ENCODE data around the gene VSTM2L. TPM values are rescaled to one million over a fixed set of nuclear protein-coding genes. Genes with fewer than 3 reads are reported as not detected.

Gene VSTM2L
- polyA plus RNA-seq, 1 of the 3 experiments (the other 2 are of a cell fraction) = 5.1 TPM

DNA sequence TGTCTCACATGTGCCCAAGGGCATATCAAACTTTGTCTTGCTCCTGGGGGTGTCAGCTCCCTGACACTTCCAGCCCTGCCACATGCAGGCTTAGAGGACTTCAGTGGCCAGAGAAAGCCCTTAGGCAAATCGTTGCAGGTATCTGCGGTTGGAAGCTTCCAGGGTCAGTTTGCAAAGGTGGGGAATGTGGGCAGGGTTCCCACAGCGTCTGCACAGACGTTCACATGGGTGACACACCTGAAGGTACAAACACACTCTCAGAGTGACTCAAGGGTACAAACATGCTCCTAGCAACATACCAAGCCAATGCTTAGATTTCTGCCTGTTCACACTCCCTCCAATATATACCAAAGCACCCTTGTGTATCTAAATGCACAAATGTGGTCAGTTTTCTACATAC, 30.0 kb downstream of the VSTM2L start (continued):
- TF ChIP-seq RXRA (IDR thresholded peaks at IDR 0.05; ENCODE audit: borderline replicate concordance, low read depth) = no peak

DNA sequence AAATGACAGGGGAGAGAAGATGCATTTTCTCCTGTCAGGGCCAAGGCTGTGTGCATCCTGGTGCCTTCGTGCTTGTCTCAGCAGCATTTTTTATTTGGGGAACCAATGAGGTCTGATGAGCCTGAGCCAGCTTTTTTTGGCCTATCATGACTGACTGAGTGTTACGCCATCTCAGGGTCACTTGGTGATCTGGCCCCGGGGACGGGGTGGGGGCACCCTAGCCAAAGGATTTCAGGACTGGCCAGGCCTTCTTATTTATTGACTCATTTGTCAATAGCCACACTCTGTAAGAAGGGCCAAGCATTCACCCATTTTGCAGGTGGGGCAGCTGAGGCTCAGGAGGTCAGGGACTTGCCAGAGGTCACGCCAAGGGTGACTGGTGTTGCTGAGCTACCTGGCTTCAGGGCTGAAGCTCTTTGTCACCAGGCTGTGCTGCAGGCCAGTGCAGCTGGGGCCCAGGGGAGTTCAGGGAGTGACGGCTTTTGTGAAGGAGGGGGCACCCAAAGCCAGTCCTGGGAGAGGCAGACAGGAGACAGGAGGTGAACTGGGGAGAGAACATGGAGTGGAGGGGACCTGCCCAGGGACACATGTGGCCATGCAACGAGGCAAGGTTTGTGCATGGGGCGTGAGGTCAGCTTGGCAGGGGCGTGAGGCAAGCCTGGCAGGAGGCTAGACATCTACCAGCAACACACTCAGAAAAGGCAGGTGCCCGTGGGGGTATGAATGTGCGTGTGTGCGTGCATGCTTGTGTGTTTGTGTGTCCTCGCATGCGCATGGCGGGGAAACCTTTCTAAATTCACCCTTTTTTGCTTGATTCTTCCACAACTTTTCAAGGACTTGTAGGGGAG, 31.1 kb downstream of the VSTM2L start:
- H3K4me3 ChIP-seq (ENCODE audit: low read depth in 2 of 2, low read length in 1 of 2) = no peak overlapping the region
- H3K9me2 ChIP-seq = no peaks in the 10 kb centered on the region
- no peak overlapping the region for H3K9ac ChIP-seq
- peaks cover 8% of the 10 kb centered on the region; the same call in 1 of the 2 replicates for H3K27me3 ChIP-seq (ENCODE audit: insufficient read depth)
- TF ChIP-seq GABPA (IDR thresholded peaks at IDR 0.05; ENCODE audit: low read depth) = no peak
- no peak for TF ChIP-seq FOXJ3 (CRISPR knock-in tag; IDR thresholded peaks at IDR 0.05)
- TF ChIP-seq TEAD4 (IDR thresholded peaks at IDR 0.05; ENCODE audit: borderline replicate concordance, insufficient read depth) = no peak
- no peak for TF ChIP-seq NFIC (IDR thresholded peaks at IDR 0.05; ENCODE audit: borderline replicate concordance)
- no peak for TF ChIP-seq RAD21 (IDR thresholded peaks at IDR 0.05; ENCODE audit: low read length)
- TF ChIP-seq CHD2 (IDR thresholded peaks at IDR 0.05; ENCODE audit: low read length, partially characterized antibody) = no peak
- TF ChIP-seq YY1 (IDR thresholded peaks at IDR 0.05; ENCODE audit: low read depth) = no peak
- TF ChIP-seq RCOR1 (IDR thresholded peaks at IDR 0.05; ENCODE audit: low read length) = no peak
- TF ChIP-seq MEF2A (IDR thresholded peaks at IDR 0.05; ENCODE audit: borderline replicate concordance, low read depth) = no peak
- TF ChIP-seq, protein P1, sequence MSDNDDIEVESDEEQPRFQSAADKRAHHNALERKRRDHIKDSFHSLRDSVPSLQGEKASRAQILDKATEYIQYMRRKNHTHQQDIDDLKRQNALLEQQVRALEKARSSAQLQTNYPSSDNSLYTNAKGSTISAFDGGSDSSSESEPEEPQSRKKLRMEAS (IDR thresholded peaks at IDR 0.05; ENCODE audit: low read depth) = no peak
- TF ChIP-seq, protein P2, sequence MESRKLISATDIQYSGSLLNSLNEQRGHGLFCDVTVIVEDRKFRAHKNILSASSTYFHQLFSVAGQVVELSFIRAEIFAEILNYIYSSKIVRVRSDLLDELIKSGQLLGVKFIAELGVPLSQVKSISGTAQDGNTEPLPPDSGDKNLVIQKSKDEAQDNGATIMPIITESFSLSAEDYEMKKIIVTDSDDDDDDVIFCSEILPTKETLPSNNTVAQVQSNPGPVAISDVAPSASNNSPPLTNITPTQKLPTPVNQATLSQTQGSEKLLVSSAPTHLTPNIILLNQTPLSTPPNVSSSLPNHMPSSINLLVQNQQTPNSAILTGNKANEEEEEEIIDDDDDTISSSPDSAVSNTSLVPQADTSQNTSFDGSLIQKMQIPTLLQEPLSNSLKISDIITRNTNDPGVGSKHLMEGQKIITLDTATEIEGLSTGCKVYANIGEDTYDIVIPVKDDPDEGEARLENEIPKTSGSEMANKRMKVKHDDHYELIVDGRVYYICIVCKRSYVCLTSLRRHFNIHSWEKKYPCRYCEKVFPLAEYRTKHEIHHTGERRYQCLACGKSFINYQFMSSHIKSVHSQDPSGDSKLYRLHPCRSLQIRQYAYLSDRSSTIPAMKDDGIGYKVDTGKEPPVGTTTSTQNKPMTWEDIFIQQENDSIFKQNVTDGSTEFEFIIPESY (IDR thresholded peaks at IDR 0.05; ENCODE audit: borderline replicate concordance, low read depth) = no peak
- TF ChIP-seq SMC3 (IDR thresholded peaks at IDR 0.05; ENCODE audit: low read depth, low read length) = no peak
- no peak for TF ChIP-seq NRF1 (IDR thresholded peaks at IDR 0.05; ENCODE audit: low read depth, low read length)
- TF ChIP-seq JUND (IDR thresholded peaks at IDR 0.05) = no peak
- no peak for TF ChIP-seq SIN3A (IDR thresholded peaks at IDR 0.05; ENCODE audit: borderline replicate concordance, low read depth, low read length)
- TF ChIP-seq GATA2 (CRISPR knock-in tag; IDR thresholded peaks at IDR 0.05) = no peak
- TF ChIP-seq, protein P3, sequence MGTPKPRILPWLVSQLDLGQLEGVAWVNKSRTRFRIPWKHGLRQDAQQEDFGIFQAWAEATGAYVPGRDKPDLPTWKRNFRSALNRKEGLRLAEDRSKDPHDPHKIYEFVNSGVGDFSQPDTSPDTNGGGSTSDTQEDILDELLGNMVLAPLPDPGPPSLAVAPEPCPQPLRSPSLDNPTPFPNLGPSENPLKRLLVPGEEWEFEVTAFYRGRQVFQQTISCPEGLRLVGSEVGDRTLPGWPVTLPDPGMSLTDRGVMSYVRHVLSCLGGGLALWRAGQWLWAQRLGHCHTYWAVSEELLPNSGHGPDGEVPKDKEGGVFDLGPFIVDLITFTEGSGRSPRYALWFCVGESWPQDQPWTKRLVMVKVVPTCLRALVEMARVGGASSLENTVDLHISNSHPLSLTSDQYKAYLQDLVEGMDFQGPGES (IDR thresholded peaks at IDR 0.05; ENCODE audit: low read depth, low read length) = no peak
- TF ChIP-seq, protein P4, sequence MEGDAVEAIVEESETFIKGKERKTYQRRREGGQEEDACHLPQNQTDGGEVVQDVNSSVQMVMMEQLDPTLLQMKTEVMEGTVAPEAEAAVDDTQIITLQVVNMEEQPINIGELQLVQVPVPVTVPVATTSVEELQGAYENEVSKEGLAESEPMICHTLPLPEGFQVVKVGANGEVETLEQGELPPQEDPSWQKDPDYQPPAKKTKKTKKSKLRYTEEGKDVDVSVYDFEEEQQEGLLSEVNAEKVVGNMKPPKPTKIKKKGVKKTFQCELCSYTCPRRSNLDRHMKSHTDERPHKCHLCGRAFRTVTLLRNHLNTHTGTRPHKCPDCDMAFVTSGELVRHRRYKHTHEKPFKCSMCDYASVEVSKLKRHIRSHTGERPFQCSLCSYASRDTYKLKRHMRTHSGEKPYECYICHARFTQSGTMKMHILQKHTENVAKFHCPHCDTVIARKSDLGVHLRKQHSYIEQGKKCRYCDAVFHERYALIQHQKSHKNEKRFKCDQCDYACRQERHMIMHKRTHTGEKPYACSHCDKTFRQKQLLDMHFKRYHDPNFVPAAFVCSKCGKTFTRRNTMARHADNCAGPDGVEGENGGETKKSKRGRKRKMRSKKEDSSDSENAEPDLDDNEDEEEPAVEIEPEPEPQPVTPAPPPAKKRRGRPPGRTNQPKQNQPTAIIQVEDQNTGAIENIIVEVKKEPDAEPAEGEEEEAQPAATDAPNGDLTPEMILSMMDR (IDR thresholded peaks at IDR 0.05) = no peak
- TF ChIP-seq, protein P5, sequence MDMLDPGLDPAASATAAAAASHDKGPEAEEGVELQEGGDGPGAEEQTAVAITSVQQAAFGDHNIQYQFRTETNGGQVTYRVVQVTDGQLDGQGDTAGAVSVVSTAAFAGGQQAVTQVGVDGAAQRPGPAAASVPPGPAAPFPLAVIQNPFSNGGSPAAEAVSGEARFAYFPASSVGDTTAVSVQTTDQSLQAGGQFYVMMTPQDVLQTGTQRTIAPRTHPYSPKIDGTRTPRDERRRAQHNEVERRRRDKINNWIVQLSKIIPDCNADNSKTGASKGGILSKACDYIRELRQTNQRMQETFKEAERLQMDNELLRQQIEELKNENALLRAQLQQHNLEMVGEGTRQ (IDR thresholded peaks at IDR 0.05; ENCODE audit: borderline replicate concordance, low read depth, low read length) = no peak
- H4K20me1 ChIP-seq (ENCODE audit: insufficient read depth) = no peaks in the 10 kb centered on the region
- 74% methylated on average over 15 of the region's 15 CpGs for WGBS (ENCODE audit: low lambda C conversion rate)
- no peaks in the 10 kb centered on the region for H3K79me2 ChIP-seq (ENCODE audit: insufficient read depth)
- POLR2A ChIA-PET = no interaction called here
- no peaks in the 10 kb centered on the region for H3K36me3 ChIP-seq (replicated peaks in 1 of 2; ENCODE audit: control insufficient read depth in 1 of 2, insufficient read depth in 2 of 2, low read length in 1 of 2)
- CTCF ChIA-PET = interaction anchor here (1.0 to 1.4 kb wide), 3 partner anchors 19 to 57 kb away, joined by 3 read pairs; no protein-coding TSS in a partner anchor
- H3K4me1 ChIP-seq (ENCODE audit: control insufficient read depth in 1 of 2, insufficient read depth in 2 of 2, low read depth in 1 of 2, low read length in 1 of 2) = peaks cover 0 to 9% of the 10 kb centered on the region in 2 experiments; a peak in 1 of 4 replicates
- H3F3A ChIP-seq (replicated peaks; ENCODE audit: insufficient read depth) = no peaks in the 10 kb centered on the region
- H3K9me3 ChIP-seq = no peaks in the 10 kb centered on the region
- no peak overlapping the region for H2AFZ ChIP-seq (ENCODE audit: low read depth)
- no peak overlapping the region for H3K27ac ChIP-seq (ENCODE audit: low read depth in 2 of 2, low read length in 1 of 2)
- no peak for DNase-seq
- H3K4me2 ChIP-seq = no peak overlapping the region

All from SK-N-SH (cell line).